GM18505 (cell line): Measurements from ENCODE around the gene MRPL54.
"Not testable (repeated sequence)": the region's sequence is repeated elsewhere in the genome, so short reads cannot be mapped to it uniquely, and the experiment has no call there.

ENCODE experiments used
- ATAC-seq: cut with Tn5 transposase; IDR thresholded peaks from one replicate; pipeline ENCODE4 v1.9.1; 2021; ENCODE audit not compliant: unreplicated experiment
- POLR2A ChIP-seq: IDR thresholded peaks from 4 replicates; pipeline ENCODE4 v1.6.1; 2011; ENCODE audit warnings: borderline replicate concordance; ENCODE audit not compliant: insufficient read depth, insufficient read length; ENCODE audit errors: extremely low read depth

Gene MRPL54

DNA sequence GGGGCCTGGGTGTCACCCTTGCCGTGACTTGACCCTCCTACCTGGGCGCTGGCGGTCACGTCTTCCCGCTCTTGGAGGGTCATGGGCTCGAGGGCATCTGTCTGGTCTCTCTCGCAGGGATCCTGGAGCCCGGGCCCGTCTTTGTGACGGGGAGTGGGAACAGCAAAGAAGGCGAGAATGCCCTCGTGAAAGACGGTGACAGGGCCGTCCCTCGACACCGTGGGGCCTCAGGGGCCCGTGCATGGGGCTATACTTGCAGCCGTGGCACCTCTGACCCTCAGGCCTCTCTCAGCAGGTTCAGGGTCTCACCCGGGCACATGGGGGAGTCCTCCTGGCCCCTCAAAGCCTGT, 44.6 kb downstream of the MRPL54 start:
- TF ChIP-seq POLR2A, result no peak
- ATAC-seq, result no peak

DNA sequence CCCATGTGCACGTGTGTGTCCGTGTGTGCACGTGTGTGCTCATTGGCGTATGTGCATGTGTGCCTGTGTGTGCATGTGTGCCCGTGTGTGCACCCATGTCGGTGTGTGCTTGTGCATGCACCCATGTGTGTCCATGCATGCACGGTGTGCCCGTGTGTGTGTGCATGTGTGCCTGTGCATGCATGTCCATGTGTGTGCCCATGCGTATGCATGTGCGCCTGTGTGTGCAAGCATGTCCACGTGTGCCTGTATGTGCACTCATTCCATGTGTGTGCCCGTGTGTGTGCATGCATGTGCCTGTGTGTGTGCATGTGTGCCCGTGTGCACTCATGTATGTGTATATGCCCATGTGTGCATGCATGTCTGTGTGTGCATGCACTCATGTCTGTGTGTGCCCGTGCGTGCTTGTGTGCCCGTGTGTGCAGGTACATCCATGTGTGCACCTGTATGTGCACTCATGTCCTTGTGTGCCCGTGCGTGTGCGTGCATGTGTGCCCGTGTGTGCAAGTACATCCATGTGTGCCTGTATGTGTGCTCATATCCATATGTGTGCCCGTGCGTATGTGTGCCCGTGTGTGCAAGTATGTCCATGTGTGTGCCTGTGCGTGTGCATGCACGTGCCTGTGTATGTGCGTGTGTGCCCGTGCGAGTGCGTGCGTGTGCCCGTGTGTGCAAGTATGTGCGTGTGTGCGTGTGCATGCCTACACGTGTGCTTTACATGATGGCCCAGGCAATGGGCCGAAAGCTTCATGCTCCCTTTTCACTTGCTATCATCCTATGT, 45.3 kb downstream of the MRPL54 start:
- no peak for TF ChIP-seq POLR2A
- ATAC-seq, result no peak

DNA sequence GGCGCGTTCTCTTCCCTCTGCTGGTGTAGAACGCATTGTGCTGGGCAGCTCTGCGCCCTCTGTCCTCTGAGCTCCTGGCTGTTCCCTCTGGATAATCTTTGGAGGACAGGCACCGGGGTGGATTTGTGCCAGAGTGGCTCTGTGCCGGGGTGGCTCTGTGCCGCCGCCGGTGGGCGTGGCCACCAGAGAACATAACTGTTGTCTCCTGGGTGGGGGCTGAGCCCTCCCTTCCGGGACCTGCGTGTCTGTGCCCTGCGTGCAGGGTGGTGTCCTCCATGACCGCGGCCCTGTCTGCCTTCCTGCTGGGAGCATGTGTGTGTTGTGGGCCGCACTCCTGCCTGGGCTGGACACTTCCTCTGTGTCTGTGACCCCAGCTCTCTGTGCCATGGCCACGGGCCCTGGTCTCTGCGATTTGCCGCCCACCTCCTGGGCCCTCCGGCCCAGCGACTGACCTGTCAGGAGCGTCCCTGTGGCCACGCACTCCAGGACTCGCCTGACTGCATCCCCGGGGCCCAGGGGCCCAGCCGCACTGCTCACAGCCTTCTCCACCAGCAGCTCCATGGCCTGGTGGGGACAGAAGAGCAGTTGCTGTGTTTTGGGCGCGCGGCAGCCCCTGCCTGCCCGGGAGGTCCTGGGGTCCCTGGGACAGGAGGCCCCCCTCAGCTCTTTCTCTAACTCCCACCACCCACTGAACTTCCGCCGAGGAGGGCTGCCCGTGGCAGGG, 46.1 kb downstream of the MRPL54 start:
- ATAC-seq, result no peak
- no peak for TF ChIP-seq POLR2A

DNA sequence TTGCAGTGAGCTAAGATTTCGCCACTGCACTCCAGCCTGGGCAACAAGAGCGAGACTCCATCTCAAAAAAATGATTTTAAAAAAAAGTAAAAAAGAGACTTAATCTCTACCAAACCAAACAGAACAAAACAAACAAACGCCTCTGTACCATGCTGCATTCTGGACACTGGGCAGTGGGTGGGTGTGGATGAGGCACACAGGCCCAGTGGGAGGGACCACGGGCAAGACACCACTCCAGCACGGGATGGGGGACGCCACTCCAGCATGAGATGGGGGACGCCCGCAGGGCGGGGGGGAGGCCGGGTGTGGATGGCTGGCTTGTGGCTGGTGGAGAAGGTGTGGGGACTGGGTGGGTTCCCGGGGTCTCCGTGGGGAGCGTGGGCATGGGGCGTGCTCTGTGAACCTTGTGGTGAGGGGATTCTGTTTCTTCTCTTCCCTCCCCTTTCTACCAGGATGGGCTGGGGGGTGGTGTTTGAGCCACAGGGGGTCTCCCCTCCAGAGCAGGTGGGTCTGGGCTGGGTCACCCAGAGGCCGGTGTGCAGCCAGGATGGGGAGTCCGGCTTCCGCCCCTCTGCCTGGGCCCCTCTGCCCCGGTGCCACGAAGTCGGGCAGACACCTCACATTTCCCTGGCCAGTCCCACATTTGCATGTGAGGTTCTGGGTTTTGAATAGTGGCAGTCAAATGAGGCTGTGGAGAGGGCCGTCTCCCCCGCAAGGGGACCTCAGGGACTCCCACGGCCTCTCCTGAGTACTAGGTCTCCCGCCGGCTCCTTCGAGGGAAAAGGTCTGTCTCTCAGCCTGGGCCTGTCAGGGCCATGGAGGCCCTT, 47.6 kb downstream of the MRPL54 start:
- no peak for ATAC-seq
- peak; percentile 30 for TF ChIP-seq POLR2A

DNA sequence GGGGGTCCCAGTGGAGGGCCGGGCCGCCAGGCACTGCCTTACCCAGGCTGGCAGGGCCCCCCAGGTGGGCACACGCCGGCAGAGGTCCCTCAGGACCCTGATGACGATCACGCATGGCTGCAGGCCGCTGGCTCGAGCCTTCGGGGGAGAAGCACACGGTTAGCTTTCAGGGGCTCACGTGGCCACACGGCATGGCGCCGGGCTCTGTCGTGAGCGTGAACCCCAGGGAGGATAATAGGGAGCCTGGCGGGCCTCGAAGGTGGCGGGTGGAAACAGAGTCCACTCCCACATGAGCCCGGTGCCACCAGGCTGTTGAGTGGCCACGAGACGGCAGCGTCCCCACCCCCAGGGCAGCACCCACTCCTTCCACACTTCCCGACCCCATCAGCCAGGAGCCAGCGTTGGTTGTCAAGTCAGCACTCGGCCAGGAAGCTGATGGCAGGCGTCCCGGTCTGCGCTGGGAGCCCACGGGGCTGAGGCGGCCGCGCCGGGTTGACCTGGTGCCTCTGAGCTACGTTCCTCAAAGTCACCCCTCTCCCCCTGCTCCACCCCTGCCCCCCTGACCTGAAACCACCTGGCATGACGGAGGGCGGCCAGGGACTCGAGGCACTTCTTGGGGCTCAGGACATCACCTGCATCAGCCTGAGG, 48.4 kb downstream of the MRPL54 start:
- TF ChIP-seq POLR2A, result no peak
- ATAC-seq, result no peak

DNA sequence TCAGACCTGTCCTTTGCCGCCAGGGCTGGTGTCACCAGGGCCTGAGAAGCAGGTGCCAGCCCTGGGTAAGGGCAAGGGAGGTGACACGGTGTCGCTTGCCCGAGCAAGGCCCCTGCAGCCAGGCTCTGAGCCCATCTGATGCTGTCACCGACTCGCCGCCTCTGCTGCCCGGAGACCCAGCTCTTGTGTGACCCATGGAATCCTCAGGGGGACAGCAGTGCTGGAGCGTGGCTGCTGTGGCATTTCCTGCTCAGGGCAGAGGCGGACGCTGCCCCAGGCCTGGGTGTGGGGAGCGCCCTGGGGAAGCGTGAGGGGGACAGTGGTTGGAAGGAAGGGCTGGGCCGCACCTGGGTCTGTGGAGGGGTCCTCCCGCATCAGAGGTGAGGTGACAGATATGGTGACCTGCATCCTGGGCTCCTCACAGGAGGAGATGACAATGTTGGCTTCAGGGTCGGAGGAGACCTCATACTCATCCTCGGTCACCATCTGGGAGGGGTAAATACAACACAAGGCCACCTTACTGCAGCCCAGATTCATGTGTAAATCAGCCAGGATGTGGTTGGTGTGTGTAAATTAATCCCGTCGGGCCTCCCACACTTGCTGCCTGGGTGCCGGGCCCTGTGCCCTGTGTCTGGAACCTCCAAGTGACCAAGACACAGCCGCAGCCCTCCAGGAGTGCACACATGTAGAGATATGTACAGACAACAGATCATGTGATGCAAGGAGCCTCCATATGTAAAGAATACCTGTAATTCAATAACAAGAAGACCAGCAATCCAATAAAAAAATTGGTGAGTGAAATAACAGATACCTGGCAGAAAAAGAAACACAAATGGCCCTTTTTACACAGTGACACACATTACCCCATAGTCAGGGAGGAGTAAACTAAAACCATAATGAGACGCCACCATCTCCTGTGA, 51.3 kb downstream of the MRPL54 start:
- TF ChIP-seq POLR2A, result no peak
- no peak for ATAC-seq

DNA sequence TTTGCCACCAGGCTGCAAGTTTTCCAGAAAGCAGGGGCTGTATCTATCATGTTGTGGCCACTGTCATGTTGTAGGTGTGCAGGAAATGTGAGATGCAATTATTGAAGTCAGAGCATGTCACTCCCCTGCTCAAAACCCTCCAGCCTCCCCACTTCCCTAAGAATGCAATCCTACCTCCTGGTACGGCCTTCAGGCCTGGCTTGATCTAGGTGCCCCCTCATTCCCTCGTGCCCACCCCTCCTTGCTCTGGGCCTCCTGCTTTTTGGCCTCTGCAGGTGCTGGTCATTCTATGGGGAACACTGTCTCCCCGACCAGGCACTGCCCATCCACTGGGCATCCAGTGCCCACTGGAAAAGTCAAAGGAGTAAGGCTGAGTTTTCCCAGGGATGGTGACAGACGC, 52.2 kb downstream of the MRPL54 start:
- TF ChIP-seq POLR2A, result no peak
- no peak for ATAC-seq

DNA sequence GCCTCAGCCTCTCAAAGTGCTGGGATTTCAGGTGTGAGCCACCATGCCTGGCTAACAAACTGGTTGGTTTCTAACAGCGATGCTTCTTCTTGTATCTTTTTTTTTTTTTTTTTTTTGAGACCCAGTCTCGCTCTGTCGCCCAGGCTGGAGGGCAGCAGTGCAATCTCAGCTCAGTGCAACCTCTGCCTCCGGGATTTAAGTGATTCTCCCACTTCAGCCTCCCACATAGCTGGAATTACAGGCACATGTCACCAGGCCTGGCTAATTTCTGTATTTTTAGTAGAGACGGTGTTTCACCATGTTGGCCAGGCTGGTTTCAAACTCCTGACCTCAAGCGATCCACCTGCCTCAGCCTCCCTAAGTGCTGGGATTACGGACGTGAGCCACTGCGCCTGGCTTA, 53.7 kb downstream of the MRPL54 start:
- not testable (repeated sequence) for ATAC-seq

DNA sequence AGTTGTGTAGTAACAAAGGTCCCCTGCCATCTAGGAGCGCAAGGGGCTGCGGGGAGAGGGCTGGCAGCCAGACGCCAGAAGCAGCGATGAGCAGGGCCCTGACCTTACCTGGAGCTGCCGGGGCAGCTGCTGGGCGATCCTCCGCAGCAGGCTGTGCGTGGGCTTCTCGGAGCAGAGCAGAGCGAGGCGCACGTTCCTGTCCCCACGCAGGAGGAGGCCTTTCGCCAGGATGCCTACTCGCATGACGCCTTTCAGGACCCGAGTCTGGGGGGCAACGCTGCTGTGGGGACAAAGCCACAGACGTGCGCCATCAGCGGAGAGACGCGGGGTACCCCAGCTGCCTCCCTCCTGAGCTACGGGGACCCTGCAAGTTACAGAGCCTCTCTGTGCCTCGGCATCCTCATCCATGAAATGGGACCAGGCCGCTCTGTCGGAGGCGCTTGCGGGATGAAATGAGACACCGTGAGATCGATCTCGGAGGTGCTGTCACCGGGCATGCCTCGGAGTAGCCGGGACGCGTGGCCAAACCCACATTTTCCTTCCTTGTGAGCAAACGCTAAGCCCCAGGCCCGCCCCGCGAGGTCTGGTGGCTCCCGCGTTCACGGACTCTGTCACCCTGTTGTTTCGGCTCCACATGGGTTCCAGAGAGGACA, 54.2 kb downstream of the MRPL54 start:
- no peak for ATAC-seq
- TF ChIP-seq POLR2A, result no peak
